NCI-H2196 treated with DMSO at 0.1 percent for 48 hours (cell line): Measurements from ENCODE around the gene PROS1.
"Not testable (repeated sequence)": the region's sequence is repeated elsewhere in the genome, so short reads cannot be mapped to it uniquely, and the experiment has no call there.

ENCODE experiments used
- DNase-seq: peaks from one replicate; lab custom pipeline; 2025; ENCODE audit not compliant: unreplicated experiment; lab: John Stamatoyannopoulos, UW

PROS1 gene

GRCh38 chr3:93969997-93970396, 3.7 kb downstream of the PROS1 start:
- no peak for DNase-seq

DNA sequence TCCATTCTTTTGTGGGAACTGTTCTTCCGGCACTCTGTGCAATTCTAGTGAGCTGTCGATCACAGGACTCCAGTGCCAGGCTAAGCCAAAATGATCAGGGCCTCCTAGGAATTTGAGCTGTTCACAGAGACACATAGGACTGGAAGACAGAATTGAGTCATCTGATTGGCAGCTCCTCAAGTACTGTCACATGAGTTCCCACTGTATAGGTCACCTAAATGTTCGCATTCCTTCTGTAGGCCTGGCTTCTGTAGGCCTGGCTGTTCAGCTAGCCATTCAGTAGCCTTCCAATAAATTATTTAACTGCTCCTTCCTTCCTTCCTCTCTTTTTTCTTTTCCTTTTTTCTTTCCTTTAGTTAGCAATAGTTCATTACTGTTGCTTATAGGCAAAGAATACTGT, 4.3 kb downstream of the PROS1 start:
- no peak for DNase-seq

- DNase-seq: not testable (repeated sequence)
Observed at GRCh38 chr3:93965106-93965505, 8.6 kb downstream of the PROS1 start.

- no peak for DNase-seq
Observed at GRCh38 chr3:93962798-93963197, 10.9 kb downstream of the PROS1 start.

- DNase-seq: no peak
Observed at GRCh38 chr3:93961489-93961888, 12.2 kb downstream of the PROS1 start.

DNA sequence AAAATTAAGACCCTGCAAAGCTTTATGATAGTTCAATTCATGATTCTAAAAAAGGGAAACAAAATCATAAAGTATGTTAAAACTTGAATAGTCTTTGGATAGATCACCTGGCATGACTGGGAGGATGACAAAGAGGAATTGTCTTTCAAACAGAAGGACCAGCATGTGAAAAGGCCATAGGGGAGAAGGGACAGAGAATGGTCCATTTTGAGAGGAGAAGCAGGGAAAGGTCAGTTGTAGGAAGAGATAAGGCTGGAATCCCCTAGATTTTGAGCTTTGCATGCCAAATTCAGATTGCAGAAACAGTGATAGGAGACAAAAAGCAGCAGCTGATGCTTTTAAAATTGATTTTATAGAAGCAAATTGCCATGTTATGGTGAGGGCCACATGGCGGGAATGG, 12.7 kb downstream of the PROS1 start:
- no peak for DNase-seq

- not testable (repeated sequence) for DNase-seq
Observed at GRCh38 chr3:93949958-93950357, 23.7 kb downstream of the PROS1 start.

GRCh38 chr3:93937485-93937884, 36.2 kb downstream of the PROS1 start:
- DNase-seq: not testable (repeated sequence)

- DNase-seq: no peak
Observed at GRCh38 chr3:93936549-93936948, 37.1 kb downstream of the PROS1 start.

GRCh38 chr3:93934366-93935046, 39.2 kb downstream of the PROS1 start:
- DNase-seq: no peak

- no peak for DNase-seq
Observed at GRCh38 chr3:93931597-93932229, 42.0 kb downstream of the PROS1 start.

GRCh38 chr3:93930041-93930440, 43.7 kb downstream of the PROS1 start:
- no peak for DNase-seq

DNA sequence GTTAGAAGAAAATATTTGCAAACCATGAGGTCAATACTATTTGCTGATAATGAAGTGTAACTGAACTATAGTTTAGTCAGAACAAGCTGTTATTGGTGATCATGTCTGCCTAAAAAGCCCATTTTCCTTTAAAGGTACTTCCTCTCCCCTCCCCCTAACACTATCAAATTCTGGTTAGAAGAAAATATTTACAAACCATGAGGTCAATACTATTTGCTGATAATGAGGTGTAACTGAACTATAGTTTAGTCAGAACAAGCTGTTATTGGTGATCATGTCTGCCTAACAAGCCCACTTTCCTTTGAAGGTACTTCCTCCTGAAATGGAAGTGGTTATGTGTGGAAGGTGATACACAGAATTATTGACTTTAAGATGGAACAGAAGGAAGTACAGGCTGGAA, 46.9 kb downstream of the PROS1 start:
- DNase-seq: no peak

- no peak for DNase-seq
Observed at GRCh38 chr3:93924491-93924890, 49.2 kb downstream of the PROS1 start.

- DNase-seq: no peak
Observed at GRCh38 chr3:93923006-93923405, 50.7 kb downstream of the PROS1 start.

GRCh38 chr3:93917546-93918029, 56.1 kb downstream of the PROS1 start:
- not testable (repeated sequence) for DNase-seq

DNA sequence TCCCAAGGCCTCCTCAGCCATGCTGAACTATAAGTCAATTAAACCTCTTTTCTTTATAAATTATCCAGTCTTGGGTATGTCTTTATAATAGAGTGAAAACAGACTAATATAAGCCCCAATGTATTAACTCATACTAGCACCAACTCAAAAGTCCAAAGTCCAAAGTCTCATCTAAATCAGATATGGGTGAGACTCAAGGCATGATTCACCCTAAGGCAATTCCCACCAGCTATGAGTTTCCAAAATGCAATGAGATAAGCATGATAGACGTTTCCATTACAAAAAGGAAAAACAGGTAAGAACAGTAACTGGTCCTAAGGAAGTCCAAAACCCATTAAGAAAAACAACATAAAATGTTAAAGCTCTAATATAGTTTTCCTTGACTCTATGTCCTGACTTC, 60.1 kb downstream of the PROS1 start:
- DNase-seq: not testable (repeated sequence)

- DNase-seq: no peak
Observed at GRCh38 chr3:93911206-93911605, 62.5 kb downstream of the PROS1 start.

DNA sequence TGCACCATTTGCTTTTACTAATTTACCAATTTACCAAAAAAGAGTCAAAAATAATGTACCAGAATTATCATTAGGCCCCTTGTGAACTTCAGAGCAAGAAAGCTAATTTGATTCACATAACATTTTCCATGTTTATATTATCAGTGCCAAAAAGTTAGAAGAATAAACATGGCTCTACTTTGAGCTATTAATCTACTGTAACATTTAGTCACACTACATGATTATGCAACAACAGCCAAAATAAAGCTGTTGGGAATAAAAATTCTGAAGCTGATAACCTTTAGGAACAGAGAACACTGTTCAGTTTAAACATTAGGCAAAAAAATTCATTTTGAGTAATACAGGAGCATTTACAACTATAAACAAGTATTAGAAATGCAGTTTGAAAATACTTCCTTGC, 63.6 kb downstream of the PROS1 start:
- no peak for DNase-seq

DNA sequence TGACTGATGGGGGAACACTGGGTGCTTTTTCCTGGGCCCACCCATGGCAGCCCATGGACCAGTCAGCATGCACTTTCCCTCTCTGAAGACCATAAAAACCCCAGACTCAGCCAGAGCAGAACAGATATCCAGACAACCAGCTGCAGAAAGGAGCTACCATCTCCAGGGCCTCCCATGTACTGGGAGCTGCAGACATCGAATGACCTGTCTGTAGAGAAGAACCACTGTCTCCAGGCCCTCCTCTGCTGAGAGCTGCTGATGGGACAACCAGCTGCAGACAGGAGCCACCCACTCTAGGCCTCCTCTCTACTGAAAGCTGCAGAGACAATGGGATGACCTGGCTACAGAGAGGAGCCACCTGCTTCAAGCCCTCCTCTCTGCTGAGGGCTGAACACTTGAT, 66.6 kb downstream of the PROS1 start:
- no peak for DNase-seq

GRCh38 chr3:93906245-93906644, 67.5 kb downstream of the PROS1 start:
- DNase-seq: no peak

DNA sequence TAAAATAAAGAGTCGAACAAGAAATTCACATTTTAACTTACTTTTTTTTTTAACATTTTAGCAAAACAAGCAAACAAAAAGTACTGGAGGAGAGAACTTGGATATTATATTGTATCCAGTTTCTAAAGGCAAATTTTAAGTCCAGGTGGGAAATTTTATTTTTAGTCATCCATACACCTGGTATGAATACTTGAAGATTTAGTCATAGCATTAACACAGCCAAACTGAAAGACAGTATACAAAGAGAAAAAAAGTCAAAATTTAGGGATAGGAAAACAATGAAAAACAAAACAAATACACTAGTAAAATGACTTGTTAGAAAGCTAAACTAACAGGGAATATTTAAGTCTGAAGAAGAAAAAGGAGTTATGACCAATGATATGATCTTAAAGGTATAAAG, 69.1 kb downstream of the PROS1 start:
- DNase-seq: no peak
